Measurements from ENCODE around the gene ABAT.

The ABAT gene

GRCh38 chr16:8649829-8650554 is 24.4 kb upstream of the ABAT start:
- no peak for DNase-seq

GRCh38 chr16:8651958-8652357 is 22.5 kb upstream of the ABAT start:
- DNase-seq: peak; percentile 17

GRCh38 chr16:8655184-8655717 is 19.2 kb upstream of the ABAT start:
- peak; percentile 65 for DNase-seq

GRCh38 chr16:8656376-8656775 is 18.0 kb upstream of the ABAT start:
- DNase-seq: no peak

GRCh38 chr16:8660841-8661301 is 13.5 kb upstream of the ABAT start:
- DNase-seq: peak; percentile 70

- DNase-seq: no peak
Measured at GRCh38 chr16:8661703-8662102, 12.7 kb upstream of the ABAT start.

- no peak for DNase-seq
Measured at GRCh38 chr16:8663192-8664089, 11.0 kb upstream of the ABAT start.

GRCh38 chr16:8665529-8665928 is 8.9 kb upstream of the ABAT start:
- no peak for DNase-seq

GRCh38 chr16:8667492-8667891 is 6.9 kb upstream of the ABAT start:
- DNase-seq: no peak

GRCh38 chr16:8668113-8668512 is 6.3 kb upstream of the ABAT start:
- DNase-seq: no peak

- no peak for DNase-seq
Measured at GRCh38 chr16:8669481-8669880, 4.9 kb upstream of the ABAT start.

GRCh38 chr16:8670014-8670560 is 4.3 kb upstream of the ABAT start:
- DNase-seq: no peak

- no peak for DNase-seq
Measured at GRCh38 chr16:8673611-8674412, 605 bp upstream of the ABAT start.

GRCh38 chr16:8675183-8676159 is 1.1 kb downstream of the ABAT start:
- no peak for DNase-seq

- DNase-seq: no peak
Measured at GRCh38 chr16:8676160-8676547, 1.7 kb downstream of the ABAT start.

- DNase-seq: no peak
Measured at GRCh38 chr16:8676737-8677375, 2.4 kb downstream of the ABAT start.

GRCh38 chr16:8677481-8677880 is 3.1 kb downstream of the ABAT start:
- DNase-seq: no peak

GRCh38 chr16:8678068-8678927 is 3.9 kb downstream of the ABAT start:
- DNase-seq: no peak

- DNase-seq: no peak
Measured at GRCh38 chr16:8679151-8679550, 4.7 kb downstream of the ABAT start.
